ENCODE results near the gene EVL. TPM values are rescaled to one million over a fixed set of nuclear protein-coding genes. Genes with fewer than 3 reads are reported as not detected.
"Not testable (repeated sequence)": the region's sequence is repeated elsewhere in the genome, so short reads cannot be mapped to it uniquely, and the experiment has no call there.

Gene EVL
- total RNA-seq (2014; rRNA removed; shearing (Covaris generic); ENCODE audit: low replicate concordance): 17.3 and 17.9 TPM in 2 replicates

DNA sequence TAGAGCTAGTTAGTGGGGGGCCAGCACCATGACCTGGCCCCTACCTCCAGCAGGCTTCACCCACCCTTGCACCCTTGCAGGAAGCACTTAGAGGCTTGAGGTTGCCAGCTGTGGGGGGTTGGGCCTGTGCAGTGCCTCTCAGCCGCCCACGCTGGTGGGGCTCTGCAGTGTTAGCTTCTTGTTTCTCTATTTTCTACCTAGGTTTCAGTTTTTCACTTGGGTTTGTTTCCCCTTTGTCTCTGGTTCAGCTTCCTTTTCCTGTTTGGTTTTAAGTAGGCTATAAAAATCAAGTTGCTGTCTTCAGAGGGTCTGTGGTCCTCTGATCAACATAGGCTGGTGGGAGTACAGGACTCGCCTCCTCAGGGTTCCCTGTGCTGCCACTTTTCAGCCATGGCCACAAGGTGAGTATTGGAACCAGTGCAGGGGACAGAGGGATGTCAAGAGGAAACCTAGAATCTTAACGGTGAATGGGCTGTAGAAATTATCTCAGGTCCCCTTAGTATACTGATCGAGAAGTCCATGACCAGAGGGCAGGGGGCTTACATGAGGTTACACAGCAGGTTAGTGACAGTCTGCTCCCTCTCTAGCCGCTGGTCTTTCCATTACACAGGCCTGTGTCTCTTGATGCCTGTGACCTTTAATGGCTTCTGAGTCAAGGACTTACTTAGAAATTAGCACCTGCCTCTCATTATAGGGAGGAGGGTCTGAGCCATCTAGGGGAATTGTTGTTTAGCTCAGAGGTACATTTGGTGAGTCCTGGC lies at the start of gene EVL:
EVL (plus strand) TSS at position 312 of the 761 bp plus-strand sequence; CDS start at position 391, 79 bp downstream.
- Histone ChIP-seq H3K36me3 (no peaks in the 10 kb centered on the region), H3K9me3 (no peaks in the 10 kb centered on the region), H3K4me3 (no peak within 1 kb of the TSS), H3K27me3 (no peaks in the 10 kb centered on the region)
- no peak for DNase-seq

DNA sequence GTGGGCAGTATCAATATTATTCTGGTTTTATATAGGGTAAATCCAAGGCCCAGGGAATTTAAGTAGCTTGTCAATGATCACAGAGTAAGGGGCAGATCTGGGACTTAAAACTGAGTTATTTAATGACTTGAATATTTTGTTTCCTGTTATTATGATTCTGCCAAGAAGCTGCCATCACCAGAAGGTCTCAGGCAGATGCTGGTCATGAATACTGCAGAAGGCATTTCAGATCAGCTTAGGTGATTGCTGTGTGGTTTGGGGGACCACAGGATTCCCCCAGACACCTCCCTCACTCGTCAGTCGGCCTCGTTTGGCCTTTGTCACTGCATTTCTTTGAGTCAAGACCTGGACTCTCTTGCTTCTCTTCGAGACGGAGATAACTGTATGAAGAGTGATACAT lies 47.7 kb upstream of the EVL start:
- Histone ChIP-seq H3K36me3 (no peaks in the 10 kb centered on the region), H3K27me3 (no peaks in the 10 kb centered on the region), H3K9me3 (no peaks in the 10 kb centered on the region), H3K4me3 (no peak overlapping the region)
- DNase-seq: no peak

DNA sequence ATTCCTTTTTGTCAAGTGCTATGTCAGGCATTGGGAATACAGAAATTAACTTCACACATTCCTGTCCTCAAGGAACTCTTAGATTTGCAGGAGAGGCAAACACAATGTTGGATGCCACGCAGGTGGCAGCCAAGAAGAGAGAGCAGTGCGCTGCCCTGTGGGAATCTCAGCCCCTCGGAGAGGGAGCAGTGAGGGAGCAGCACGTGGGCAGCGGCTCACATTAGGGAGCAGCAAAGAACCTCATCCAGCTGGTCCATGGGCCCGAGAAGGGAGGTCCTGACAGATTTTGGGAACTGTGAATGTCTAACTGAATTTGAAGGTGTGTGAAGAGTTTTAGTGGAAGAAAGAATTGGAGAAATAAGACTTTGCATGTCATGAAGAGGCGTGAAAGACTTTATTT lies 47.2 kb upstream of the EVL start:
- no peak overlapping the region for H3K4me3 ChIP-seq
- DNase-seq: no peak
- no peaks in the 10 kb centered on the region for H3K9me3 ChIP-seq
- H3K27me3 ChIP-seq: no peaks in the 10 kb centered on the region
- H3K36me3 ChIP-seq: no peaks in the 10 kb centered on the region

GRCh38 chr14:100018482-100018881 lies 46.7 kb upstream of the EVL start:
- no peak overlapping the region for H3K4me3 ChIP-seq
- H3K9me3 ChIP-seq: no peaks in the 10 kb centered on the region
- no peak for DNase-seq
- no peaks in the 10 kb centered on the region for H3K36me3 ChIP-seq
- no peaks in the 10 kb centered on the region for H3K27me3 ChIP-seq

DNA sequence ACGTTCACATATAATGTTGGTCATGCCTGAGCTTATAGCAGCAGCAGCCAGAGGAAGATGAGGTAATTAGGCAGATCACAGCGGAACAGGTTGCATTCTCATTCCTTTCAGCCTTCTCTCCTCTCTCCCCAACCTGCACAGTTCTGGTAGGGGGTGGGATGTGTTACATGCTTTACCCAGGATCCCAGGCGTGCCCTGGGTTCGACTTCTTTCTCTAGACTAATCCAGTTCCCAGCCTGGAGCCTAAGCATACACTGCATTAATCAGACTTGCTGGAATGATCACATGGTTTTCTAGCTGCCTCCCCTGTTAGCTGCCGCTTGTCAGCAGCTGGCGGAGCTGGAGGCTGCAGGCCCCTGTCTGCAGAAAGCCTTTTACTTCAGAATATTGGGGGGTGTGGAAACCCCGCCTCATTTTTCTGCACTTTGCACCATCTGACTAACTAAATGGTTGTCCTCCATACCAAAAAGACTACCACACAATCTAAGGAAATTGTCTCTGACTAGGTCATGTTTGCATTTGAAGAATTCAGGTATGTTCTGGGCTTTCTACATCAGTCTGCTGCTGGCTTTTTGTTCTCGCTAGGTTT lies 46.0 kb upstream of the EVL start:
- Histone ChIP-seq H3K9me3 (no peaks in the 10 kb centered on the region), H3K4me3 (no peak overlapping the region), H3K27me3 (no peaks in the 10 kb centered on the region), H3K36me3 (no peaks in the 10 kb centered on the region)
- DNase-seq: no peak

- no peak for DNase-seq
- Histone ChIP-seq H3K36me3 (no peaks in the 10 kb centered on the region), H3K4me3 (no peak overlapping the region), H3K9me3 (no peaks in the 10 kb centered on the region), H3K27me3 (no peaks in the 10 kb centered on the region)
These were observed 44.6 kb upstream of the EVL start for GRCh38 chr14:100020629-100021028.

DNA sequence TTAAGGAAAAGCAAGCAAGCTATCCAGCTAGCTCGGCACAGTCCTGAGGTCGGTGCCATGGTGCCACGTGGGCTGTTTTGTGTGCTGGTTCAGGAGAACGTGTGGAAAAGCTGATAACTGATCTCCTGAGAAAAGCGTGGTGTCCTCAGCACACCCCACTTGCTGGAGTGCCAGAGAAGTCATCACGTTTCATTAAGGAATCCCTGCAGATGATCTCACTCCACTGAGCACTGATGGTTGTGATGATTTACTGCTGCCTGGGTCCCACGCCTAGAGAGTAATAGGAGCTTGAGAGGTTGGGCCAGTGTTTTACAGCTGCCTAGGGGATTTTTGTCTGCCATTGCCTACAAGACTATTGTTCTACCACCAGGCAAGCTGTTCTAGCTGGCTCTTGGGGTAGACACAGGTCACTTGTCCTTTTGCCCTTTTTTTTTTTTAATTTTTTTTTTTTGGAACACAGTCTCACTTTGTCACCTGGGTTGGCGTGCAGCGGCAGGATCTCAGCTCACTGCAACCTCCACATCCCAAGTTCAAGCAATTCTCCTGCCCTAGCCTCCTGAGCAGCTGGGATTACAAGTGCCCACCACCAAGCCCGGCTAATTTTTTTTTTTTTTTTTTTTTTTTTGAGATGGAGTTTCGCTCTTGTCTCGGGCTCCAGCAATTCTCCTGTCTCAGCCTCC lies 42.3 kb upstream of the EVL start:
- DNase-seq: no peak
- Histone ChIP-seq H3K4me3 (no peak overlapping the region), H3K9me3 (no peaks in the 10 kb centered on the region), H3K36me3 (no peaks in the 10 kb centered on the region), H3K27me3 (no peaks in the 10 kb centered on the region)

DNA sequence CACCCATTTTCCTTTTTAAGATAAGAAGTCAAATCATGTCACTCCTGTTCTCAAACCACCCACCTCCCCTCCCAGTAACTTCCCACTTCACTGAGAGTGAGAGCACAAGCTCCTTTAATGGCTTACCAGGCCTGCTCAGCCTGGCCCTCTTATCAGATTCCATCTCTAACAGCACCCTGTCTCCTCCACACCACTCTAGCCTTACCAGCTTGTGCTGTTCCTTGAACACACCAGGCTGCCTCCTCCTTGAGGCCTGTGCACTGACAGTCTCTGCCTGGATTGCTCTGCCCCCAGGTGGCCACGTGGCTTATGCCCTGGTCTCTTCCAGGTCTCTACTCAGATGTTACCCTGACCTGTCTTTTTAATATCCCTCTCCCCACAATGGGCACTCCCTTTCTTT lies 40.1 kb upstream of the EVL start:
- H3K36me3 ChIP-seq: no peaks in the 10 kb centered on the region
- no peak overlapping the region for H3K4me3 ChIP-seq
- H3K27me3 ChIP-seq: no peaks in the 10 kb centered on the region
- H3K9me3 ChIP-seq: no peaks in the 10 kb centered on the region
- DNase-seq: peak; percentile 37

- Histone ChIP-seq H3K36me3 (no peaks in the 10 kb centered on the region), H3K4me3 (no peak overlapping the region), H3K9me3 (no peaks in the 10 kb centered on the region), H3K27me3 (no peaks in the 10 kb centered on the region)
- peak; percentile 26 for DNase-seq
These were observed 37.3 kb upstream of the EVL start for GRCh38 chr14:100027771-100028490.

GRCh38 chr14:100028990-100029677 lies 36.1 kb upstream of the EVL start:
- no peak for DNase-seq
- Histone ChIP-seq H3K36me3 (no peaks in the 10 kb centered on the region), H3K27me3 (no peaks in the 10 kb centered on the region), H3K4me3 (no peak overlapping the region), H3K9me3 (no peaks in the 10 kb centered on the region)

GRCh38 chr14:100030006-100030405 lies 35.2 kb upstream of the EVL start:
- H3K9me3 ChIP-seq, DNase-seq, H3K4me3 ChIP-seq, H3K27me3 ChIP-seq, H3K36me3 ChIP-seq: not testable (repeated sequence)

DNA sequence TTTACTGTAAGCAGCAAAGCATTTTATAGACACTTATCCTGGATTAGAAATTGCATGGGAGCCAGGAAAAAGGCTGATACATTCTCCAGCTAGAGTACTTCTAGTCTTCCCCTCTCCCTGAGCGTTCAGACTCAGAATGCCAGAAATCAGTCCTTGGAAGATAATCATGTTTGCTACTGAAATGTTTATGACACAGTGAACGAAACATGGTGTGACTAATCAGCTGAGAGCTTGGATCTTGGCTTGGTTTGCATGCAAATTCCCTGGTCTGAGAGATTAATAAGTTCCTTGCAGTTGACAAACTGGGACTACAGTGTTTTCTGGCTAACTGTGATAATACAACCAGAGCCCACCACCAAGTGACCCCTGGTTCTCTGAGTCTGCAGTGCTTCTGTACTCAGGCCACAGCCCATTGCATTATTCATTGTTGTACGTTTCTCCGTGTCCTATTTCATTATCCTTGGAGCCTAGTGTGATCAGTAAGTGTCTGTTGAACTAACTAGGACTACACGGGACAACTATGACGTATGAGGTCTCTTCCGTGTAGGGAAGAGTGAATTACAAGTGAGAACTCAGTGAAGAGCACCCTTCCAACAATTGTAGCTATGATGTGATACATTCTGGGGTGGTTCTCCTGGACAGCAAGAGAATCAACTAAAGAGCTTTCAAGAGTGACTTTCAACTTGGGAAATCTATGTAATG lies 34.6 kb upstream of the EVL start:
- Histone ChIP-seq H3K4me3 (no peak overlapping the region), H3K36me3 (no peaks in the 10 kb centered on the region), H3K9me3 (no peaks in the 10 kb centered on the region), H3K27me3 (no peaks in the 10 kb centered on the region)
- DNase-seq: peak; percentile 51

- Histone ChIP-seq H3K36me3 (no peaks in the 10 kb centered on the region), H3K9me3 (no peaks in the 10 kb centered on the region)
- peak; percentile 83 for DNase-seq
These were observed 33.5 kb upstream of the EVL start for GRCh38 chr14:100031506-100032281.

DNA sequence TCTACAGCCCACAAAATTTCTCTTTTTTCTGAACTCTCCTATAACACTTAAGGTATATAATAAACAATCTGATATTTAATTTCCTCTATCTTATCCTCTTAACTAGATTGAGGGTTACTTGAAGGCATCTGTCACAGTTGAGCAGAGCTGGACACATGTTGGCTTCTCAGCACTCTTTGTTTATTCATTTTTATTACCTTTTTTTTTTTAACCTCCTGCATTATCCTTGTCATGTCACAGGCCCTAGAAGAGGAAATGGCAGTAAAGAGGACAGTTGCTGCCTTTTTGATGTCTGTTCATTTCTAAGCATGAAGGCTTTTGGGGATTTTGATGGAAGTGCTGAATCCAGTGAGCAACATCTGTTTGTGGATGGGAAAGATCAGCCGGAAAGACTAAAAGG lies 32.5 kb upstream of the EVL start:
- no peaks in the 10 kb centered on the region for H3K36me3 ChIP-seq

More at GRCh38 chr14:100031506-100032281, 33.5 kb upstream of the EVL start:
- no peaks in the 10 kb centered on the region for H3K27me3 ChIP-seq
- peak overlapping the region; percentile 42 for H3K4me3 ChIP-seq

DNA sequence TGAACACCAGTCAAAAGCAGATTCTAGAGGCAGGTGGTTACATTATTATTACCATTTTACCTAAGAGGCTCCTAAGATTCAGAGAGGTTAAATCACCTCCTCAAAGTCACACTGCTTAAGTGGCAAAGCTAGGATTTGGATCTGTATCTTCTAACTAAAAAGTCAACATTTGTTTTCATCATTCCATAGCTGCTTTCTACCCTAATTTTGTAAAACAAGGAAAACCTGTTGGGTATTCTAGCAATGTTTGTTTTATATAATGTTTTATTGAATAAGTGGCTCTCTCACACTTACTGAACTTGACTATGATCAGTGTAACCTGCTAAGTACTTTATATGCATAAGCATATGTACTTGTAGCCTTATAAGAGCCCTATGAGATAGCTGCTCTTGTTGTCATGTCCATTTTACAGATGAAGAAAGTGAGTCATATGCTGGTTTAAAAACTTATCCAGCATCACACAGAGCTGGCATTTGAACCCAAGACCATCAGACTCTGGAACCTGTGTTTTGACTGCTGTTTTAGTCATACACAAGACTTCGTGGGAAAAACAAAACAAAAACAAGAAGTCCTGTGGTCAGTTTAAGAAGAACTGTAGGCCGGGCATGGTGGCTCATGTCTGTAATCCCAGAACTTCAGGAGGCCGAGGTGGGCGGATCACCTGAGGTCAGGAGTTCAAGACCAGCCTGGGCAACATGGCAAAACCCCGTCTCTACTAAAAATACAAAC lies 31.7 kb upstream of the EVL start:
- H3K4me3 ChIP-seq: no peak overlapping the region
- no peak for DNase-seq
- no peaks in the 10 kb centered on the region for H3K27me3 ChIP-seq
- H3K36me3 ChIP-seq: no peaks in the 10 kb centered on the region
- H3K9me3 ChIP-seq: no peaks in the 10 kb centered on the region

More for the DNA sequence above, 32.5 kb upstream of the EVL start:
- no peak overlapping the region for H3K4me3 ChIP-seq
- DNase-seq: no peak
- H3K27me3 ChIP-seq: no peaks in the 10 kb centered on the region
- H3K9me3 ChIP-seq: no peaks in the 10 kb centered on the region

Data from MG63 (cell line).